Transverse colon (tissue), 4 donors: ENCODE data around the gene TNNI3K.

Experiments
- CTCF ChIP-seq, 5 experiments: fragments of 200-600 bp in 3 of 5; fragments of 450-650 bp in 2 of 5; sonication (generic) in 3 of 5; IDR thresholded peaks; 1 replicate in 2 of 5; 2 replicates in 3 of 5; pipeline ENCODE4 v1.5.1; 2016 to 2017; ENCODE audit warnings: antibody characterized with exemption in 5 of 5, inconsistent platforms in 3 of 5, mild to moderate bottlenecking in 2 of 5, moderate library complexity in 1 of 5
- POLR2AphosphoS5 ChIP-seq, 3 donors: sonication (generic); formaldehyde crosslinking; IDR thresholded peaks; one replicate each; pipeline ENCODE4 v1.6.1; 2016; ENCODE audit warnings: antibody characterized with exemption in 3 of 3

DNA sequence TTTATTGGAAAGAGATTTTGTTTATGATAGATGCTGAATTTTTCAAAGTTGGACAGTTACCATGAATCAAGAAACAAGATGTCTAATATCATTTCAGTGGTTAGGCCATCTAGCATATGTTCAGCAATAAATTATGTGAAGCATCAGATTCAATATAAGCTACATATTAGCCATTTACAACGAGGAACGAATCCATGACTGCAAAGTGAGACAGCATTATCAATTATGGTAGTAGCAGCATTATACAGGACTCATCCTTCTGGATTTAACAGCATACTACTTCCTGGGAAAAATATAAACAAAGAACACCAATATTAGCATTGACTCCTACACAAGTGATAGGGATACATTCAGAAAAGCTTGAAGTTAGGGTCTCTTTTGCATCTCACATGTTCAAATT is 218.1 kb downstream of the TNNI3K start:
- TF ChIP-seq CTCF (IDR thresholded peaks at IDR 0.05) (no peak), POLR2AphosphoS5 (IDR thresholded peaks at IDR 0.05) (no peak)
